GM21619 (cell line): ENCODE measurements around the gene ADAM15.
A peak's percentile ranks its signal among the peaks of the same experiment; 100 is the strongest.

ENCODE experiments used
- ATAC-seq: cut with Tn5 transposase; IDR thresholded peaks from one replicate; pipeline ENCODE4 v1.9.1; 2021; ENCODE audit not compliant: unreplicated experiment

Gene ADAM15

DNA sequence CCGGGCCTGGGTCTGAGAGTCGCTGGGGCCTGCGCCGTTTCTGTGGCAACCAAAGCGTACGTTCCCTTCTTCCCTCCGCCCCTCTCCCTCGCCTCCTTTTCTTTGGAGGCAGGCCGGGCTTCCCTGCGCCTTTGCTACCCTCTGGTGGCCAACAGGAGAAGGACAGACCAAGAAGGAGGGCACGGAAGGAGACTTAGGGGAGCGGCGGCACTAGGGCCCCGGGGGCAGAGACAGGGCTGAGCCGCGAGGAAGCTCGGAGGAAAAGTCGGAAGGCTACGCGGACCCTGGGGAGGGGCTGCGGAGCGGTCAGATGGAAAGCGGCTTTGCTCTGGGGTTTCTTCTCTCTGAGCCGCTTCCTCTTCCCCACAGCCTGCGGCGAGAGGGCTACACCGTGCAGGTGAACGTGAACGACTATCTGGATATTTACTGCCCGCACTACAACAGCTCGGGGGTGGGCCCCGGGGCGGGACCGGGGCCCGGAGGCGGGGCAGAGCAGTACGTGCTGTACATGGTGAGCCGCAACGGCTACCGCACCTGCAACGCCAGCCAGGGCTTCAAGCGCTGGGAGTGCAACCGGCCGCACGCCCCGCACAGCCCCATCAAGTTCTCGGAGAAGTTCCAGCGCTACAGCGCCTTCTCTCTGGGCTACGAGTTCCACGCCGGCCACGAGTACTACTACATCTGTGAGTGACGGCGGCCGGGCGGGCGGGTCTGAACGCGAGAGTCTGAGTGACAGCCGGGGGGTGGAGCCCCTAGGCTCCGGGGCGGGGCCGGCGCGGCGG is 33.8 kb downstream of the ADAM15 start:
- ATAC-seq: peak; percentile 67

DNA sequence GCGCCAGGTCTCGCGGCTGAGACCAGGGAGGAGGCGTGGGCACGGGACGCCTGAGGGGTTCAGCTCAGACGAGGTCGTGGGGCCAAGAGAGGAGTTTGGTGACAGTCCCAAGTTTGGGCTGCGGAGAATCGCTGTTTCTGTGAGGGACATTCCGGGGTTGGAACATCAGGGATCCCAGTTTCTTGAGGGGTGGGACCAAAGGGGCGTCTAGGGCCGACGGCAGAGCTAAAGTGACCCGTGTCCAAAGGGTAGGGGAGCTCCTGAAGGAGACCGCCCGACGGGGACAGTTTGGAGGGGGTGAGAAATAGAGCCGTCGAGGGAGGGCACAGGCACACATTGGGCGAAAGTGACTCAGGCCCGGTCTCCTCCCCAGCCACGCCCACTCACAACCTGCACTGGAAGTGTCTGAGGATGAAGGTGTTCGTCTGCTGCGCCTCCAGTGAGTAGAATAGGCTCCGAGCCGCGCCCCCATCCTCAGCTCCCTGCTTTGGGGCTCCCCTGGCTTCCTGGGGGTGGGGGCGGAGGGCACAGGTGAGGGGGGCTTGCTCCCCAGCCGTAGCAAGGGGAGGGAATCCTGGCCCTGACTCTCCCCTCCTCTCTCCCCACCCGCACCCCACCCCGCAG is 34.5 kb downstream of the ADAM15 start:
- ATAC-seq: no peak

- ATAC-seq: no peak
Measured at GRCh38 chr1:155086128-155086741, 35.1 kb downstream of the ADAM15 start.

DNA sequence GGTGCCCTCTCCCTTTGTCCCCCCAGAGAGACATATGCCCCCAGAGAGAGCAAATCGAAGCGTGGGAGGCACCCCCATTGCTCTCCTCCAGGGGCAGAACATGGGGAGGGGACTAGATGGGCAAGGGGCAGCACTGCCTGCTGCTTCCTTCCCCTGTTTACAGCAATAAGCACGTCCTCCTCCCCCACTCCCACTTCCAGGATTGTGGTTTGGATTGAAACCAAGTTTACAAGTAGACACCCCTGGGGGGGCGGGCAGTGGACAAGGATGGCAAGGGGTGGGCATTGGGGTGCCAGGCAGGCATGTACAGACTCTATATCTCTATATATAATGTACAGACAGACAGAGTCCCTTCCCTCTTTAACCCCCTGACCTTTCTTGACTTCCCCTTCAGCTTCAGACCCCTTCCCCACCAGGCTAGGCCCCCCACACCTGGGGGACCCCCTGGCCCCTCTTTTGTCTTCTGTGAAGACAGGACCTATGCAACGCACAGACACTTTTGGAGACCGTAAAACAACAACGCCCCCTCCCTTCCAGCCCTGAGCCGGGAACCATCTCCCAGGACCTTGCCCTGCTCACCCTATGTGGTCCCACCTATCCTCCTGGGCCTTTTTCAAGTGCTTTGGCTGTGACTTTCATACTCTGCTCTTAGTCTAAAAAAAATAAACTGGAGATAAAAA is 35.9 kb downstream of the ADAM15 start:
- ATAC-seq: no peak

GRCh38 chr1:155091071-155092051 is 40.2 kb downstream of the ADAM15 start:
- ATAC-seq: no peak

- no peak for ATAC-seq
Measured at GRCh38 chr1:155092131-155092530, 41.0 kb downstream of the ADAM15 start.

- ATAC-seq: no peak
Measured at GRCh38 chr1:155092641-155093040, 41.5 kb downstream of the ADAM15 start.

- ATAC-seq: no peak
Measured at GRCh38 chr1:155093911-155094621, 43.0 kb downstream of the ADAM15 start.

- no peak for ATAC-seq
Measured at GRCh38 chr1:155094622-155094948, 43.5 kb downstream of the ADAM15 start.

GRCh38 chr1:155099331-155099730 is 48.2 kb downstream of the ADAM15 start:
- ATAC-seq: no peak

- no peak for ATAC-seq
Measured at GRCh38 chr1:155103325-155103724, 52.2 kb downstream of the ADAM15 start.

DNA sequence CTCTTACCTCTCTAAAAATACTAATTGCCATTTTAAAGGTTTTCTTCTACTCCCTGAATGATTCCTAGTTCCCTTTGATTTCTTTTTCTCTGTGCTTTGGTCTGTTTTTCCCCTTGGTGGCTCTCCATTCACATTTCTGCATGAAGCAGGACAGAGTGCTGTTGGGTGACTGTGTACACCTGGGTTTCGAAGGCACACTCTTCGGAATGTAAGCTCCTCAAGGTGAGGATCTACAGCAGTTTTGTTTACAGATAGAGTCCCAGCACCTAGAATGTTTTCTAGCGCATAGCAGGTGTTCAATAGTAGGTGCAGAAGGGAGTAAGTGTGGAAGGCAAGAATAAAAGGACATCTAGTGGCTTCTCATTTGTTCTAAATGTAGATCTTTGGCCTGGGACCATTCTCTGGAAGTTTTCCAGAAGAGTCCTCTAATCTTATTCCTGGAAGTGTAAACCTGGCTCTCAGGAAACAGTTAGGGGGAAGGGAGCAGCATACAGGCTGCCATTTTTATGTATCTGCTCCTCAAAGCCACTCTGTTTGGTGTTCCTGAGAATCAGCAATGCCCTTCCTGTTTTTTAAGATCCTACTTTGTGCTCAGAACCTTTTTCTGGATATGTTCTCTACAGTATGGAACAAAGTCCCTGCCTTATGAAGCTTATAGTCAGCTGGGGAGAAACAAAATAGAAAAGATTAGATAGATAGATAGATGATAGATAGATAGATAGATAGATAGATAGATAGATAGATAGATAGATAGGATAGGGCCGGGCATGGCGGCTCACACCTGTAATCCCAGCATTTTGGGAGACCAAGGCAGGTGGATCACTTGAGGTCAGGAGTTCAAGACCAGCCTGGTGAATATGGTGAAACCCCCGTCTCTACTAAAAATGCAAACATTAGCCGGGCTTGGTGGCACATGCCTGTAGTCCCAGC is 53.8 kb downstream of the ADAM15 start:
- no peak for ATAC-seq

- no peak for ATAC-seq
Measured at GRCh38 chr1:155105604-155106011, 54.5 kb downstream of the ADAM15 start.

DNA sequence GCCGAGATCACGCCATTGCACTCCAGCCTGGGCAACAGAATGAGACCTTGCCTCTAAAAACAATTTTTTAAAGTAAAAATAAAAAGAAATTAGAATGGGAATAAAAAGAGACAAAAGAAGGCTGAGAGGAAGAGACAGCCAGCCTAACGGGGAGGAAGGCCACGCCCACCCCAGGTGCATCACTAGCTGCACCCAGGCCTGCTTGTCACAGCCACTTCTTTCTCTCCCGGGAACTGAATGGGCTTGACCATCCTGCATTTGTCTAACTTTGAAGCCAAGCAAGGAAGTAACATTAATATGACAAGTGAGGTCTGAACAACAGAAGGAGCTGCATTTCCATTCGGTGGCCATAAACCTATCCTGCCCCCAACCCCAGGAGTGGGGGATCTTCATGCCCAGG is 55.7 kb downstream of the ADAM15 start:
- no peak for ATAC-seq

DNA sequence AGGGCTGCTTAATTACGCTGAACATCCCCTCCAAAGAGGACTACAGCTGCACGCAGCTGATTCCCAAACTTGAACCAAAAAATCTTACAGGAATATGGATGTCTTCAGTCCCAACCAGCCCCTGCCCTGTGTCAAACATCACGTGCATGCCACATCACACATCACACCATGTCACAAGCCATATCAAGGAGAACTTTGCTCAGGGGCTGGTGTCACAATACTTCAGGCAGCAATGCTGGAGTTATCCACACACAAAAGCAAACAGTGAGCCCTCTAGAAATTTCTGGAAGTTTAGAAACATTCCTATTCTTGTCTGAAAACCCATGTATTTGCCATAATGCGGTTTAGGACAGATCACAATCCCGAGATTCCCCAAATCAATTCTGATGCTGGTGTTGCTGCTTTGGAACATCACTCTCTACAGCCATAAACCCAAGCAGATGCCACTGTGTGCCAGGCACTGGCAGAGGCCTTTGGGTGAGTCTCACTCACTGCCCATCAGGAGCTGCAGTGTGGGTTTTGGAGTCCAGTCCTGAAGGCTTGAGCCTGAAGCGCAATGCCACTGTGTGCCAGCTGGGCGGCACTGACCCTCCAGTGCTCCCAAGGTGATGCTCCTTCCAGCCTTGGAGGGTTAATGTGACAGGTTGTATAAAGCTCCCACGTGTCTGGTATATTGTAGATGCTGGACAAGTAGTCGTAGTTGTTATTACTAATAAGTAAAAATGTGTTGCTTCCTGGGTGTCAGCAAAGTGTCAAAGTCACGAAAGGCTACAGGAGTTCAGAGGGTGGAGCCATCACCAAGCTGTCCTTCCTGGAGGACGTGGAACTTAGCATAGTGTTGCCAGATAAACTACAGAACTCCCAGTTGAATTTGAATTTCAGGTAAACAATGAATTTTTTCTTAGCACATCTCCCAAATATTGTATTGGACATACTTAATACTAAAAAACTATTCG is 56.5 kb downstream of the ADAM15 start:
- no peak for ATAC-seq

GRCh38 chr1:155108296-155108695 is 57.2 kb downstream of the ADAM15 start:
- no peak for ATAC-seq

DNA sequence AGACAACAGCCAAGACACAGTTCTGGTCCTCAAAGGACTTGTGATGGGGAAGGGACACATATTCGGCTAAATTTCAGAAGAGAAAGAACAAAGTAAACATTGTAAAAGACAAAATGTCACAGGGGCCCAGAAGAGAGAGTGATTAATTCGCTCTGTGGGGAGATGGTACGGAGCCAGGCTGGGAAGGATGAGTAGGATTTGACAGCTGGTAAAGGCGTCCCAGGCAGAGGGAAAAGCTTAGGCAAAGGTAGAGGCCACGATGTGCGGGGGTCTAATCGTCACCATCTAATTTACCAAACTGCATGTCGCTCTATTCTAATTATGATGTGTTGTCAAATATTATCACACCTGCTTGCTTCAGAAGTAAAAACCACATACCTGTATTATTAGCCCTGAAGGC is 59.3 kb downstream of the ADAM15 start:
- ATAC-seq: no peak

- ATAC-seq: no peak
Measured at GRCh38 chr1:155110826-155111225, 59.7 kb downstream of the ADAM15 start.
